HG03280 (cell line): ENCODE data around the gene OPHN1.
"Not testable (repeated sequence)": the region's sequence is repeated elsewhere in the genome, so short reads cannot be mapped to it uniquely, and the experiment has no call there.

Experiments used
- ATAC-seq: cut with Tn5 transposase; IDR thresholded peaks from one replicate; pipeline ENCODE4 v1.9.1; 2021; ENCODE audit warnings: mild to moderate bottlenecking, moderate library complexity; ENCODE audit not compliant: unreplicated experiment

The OPHN1 gene

GRCh38 chrX:68422478-68422877 is 10.8 kb downstream of the OPHN1 start:
- no peak for ATAC-seq

- ATAC-seq = no peak
These were observed 11.7 kb downstream of the OPHN1 start for GRCh38 chrX:68421636-68422035.

GRCh38 chrX:68420559-68420958 is 12.7 kb downstream of the OPHN1 start:
- no peak for ATAC-seq

- no peak for ATAC-seq
These were observed 13.3 kb downstream of the OPHN1 start for GRCh38 chrX:68419975-68420374.

GRCh38 chrX:68417651-68418050 is 15.6 kb downstream of the OPHN1 start:
- no peak for ATAC-seq

GRCh38 chrX:68416592-68416991 is 16.7 kb downstream of the OPHN1 start:
- ATAC-seq = no peak

GRCh38 chrX:68415316-68415715 is 18.0 kb downstream of the OPHN1 start:
- no peak for ATAC-seq

GRCh38 chrX:68413254-68413653 is 20.0 kb downstream of the OPHN1 start:
- no peak for ATAC-seq

GRCh38 chrX:68411729-68412128 is 21.6 kb downstream of the OPHN1 start:
- ATAC-seq = no peak

GRCh38 chrX:68409194-68409593 is 24.1 kb downstream of the OPHN1 start:
- ATAC-seq = no peak

GRCh38 chrX:68403522-68403921 is 29.8 kb downstream of the OPHN1 start:
- no peak for ATAC-seq

- ATAC-seq = no peak
These were observed 30.3 kb downstream of the OPHN1 start for GRCh38 chrX:68403038-68403437.

GRCh38 chrX:68402094-68402493 is 31.2 kb downstream of the OPHN1 start:
- no peak for ATAC-seq

- ATAC-seq = no peak
These were observed 35.0 kb downstream of the OPHN1 start for GRCh38 chrX:68398291-68398690.

GRCh38 chrX:68396953-68397352 is 36.3 kb downstream of the OPHN1 start:
- ATAC-seq = no peak

- ATAC-seq = not testable (repeated sequence)
These were observed 43.8 kb downstream of the OPHN1 start for GRCh38 chrX:68389419-68389960.

GRCh38 chrX:68387776-68388175 is 45.5 kb downstream of the OPHN1 start:
- ATAC-seq = no peak

- no peak for ATAC-seq
These were observed 49.8 kb downstream of the OPHN1 start for GRCh38 chrX:68383540-68383939.

GRCh38 chrX:68377579-68377978 is 55.7 kb downstream of the OPHN1 start:
- ATAC-seq = not testable (repeated sequence)

- ATAC-seq = no peak
These were observed 56.9 kb downstream of the OPHN1 start for GRCh38 chrX:68376373-68376772.

- no peak for ATAC-seq
These were observed 57.5 kb downstream of the OPHN1 start for GRCh38 chrX:68375803-68376202.

- ATAC-seq = no peak
These were observed 60.6 kb downstream of the OPHN1 start for GRCh38 chrX:68372665-68373064.

GRCh38 chrX:68369559-68369958 is 63.7 kb downstream of the OPHN1 start:
- no peak for ATAC-seq
